KMS-11 (cell line): ENCODE measurements around the gene LOXHD1.

Source experiments
- H2AFZ ChIP-seq: fragments of 200-600 bp; sonication (generic); 2 replicates; pipeline ENCODE4 v1.6.1; 2016; ENCODE audit warnings: antibody characterized with exemption, mixed run types, low read depth
- H3K27ac ChIP-seq: fragments of 200-600 bp; sonication (generic); 2 replicates; pipeline ENCODE4 v1.6.1; 2016; ENCODE audit warnings: mild to moderate bottlenecking, mixed run types
- H3K27me3 ChIP-seq: fragments of 200-600 bp; sonication (generic); 2 replicates; pipeline ENCODE4 v1.6.1; 2017; ENCODE audit warnings: mild to moderate bottlenecking, low read depth, mixed run types, moderate library complexity; ENCODE audit not compliant: insufficient read depth
- H3K36me3 ChIP-seq: fragments of 200-600 bp; sonication (generic); 2 replicates; pipeline ENCODE4 v1.6.1; 2017; ENCODE audit warnings: mild to moderate bottlenecking, mixed run types; ENCODE audit not compliant: insufficient read depth
- H3K4me1 ChIP-seq: fragments of 200-600 bp; sonication (generic); 2 replicates; pipeline ENCODE4 v1.6.1; 2016; ENCODE audit warnings: mild to moderate bottlenecking, low read depth, mixed run types; ENCODE audit not compliant: poor library complexity, severe bottlenecking
- H3K4me2 ChIP-seq: fragments of 200-600 bp; sonication (generic); 2 replicates; pipeline ENCODE4 v1.7.0; 2016; ENCODE audit warnings: mild to moderate bottlenecking, mixed run types
- H3K4me3 ChIP-seq: fragments of 200-600 bp; sonication (generic); IDR thresholded peaks from 2 replicates; pipeline ENCODE4 v1.6.1; 2017; ENCODE audit warnings: low read depth, low read length, mixed read lengths; ENCODE audit not compliant: insufficient read depth
- H3K79me2 ChIP-seq: fragments of 200-600 bp; sonication (generic); 2 replicates; pipeline ENCODE4 v1.6.1; 2016; ENCODE audit warnings: low read depth, mixed run types; ENCODE audit not compliant: insufficient read depth
- H3K9ac ChIP-seq: fragments of 200-600 bp; sonication (generic); 2 replicates; pipeline ENCODE4 v1.6.1; 2016; ENCODE audit warnings: mild to moderate bottlenecking, mixed run types
- H4K20me1 ChIP-seq: fragments of 200-600 bp; sonication (generic); 2 replicates; pipeline ENCODE4 v1.6.1; 2016; ENCODE audit warnings: mild to moderate bottlenecking, mixed run types; ENCODE audit not compliant: insufficient read depth
- TF ChIP-seq, protein P1 (sequence below): fragments of 200-600 bp; sonication (generic); conservative IDR thresholded peaks from 2 replicates; pipeline ENCODE4 v1.6.1; 2017; ENCODE audit warnings: low read depth, mild to moderate bottlenecking, antibody characterized with exemption, low read length, moderate library complexity, mixed read lengths

The LOXHD1 gene

GRCh38 chr18:46660957-46661749 lies 4.1 kb upstream of the LOXHD1 start:
- H3K4me2 ChIP-seq = no peak overlapping the region
- no peaks in the 10 kb centered on the region for H4K20me1 ChIP-seq
- no peaks in the 10 kb centered on the region for H3K79me2 ChIP-seq
- H2AFZ ChIP-seq = no peak overlapping the region
- no peak overlapping the region for H3K4me3 ChIP-seq
- H3K27ac ChIP-seq = no peak overlapping the region
- no peaks in the 10 kb centered on the region for H3K36me3 ChIP-seq
- no peak overlapping the region for H3K9ac ChIP-seq
- no peaks in the 10 kb centered on the region for H3K4me1 ChIP-seq
- TF ChIP-seq, protein P1, sequence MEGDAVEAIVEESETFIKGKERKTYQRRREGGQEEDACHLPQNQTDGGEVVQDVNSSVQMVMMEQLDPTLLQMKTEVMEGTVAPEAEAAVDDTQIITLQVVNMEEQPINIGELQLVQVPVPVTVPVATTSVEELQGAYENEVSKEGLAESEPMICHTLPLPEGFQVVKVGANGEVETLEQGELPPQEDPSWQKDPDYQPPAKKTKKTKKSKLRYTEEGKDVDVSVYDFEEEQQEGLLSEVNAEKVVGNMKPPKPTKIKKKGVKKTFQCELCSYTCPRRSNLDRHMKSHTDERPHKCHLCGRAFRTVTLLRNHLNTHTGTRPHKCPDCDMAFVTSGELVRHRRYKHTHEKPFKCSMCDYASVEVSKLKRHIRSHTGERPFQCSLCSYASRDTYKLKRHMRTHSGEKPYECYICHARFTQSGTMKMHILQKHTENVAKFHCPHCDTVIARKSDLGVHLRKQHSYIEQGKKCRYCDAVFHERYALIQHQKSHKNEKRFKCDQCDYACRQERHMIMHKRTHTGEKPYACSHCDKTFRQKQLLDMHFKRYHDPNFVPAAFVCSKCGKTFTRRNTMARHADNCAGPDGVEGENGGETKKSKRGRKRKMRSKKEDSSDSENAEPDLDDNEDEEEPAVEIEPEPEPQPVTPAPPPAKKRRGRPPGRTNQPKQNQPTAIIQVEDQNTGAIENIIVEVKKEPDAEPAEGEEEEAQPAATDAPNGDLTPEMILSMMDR = no peak
- H3K27me3 ChIP-seq = no peaks in the 10 kb centered on the region

GRCh38 chr18:46659484-46659883 lies 2.5 kb upstream of the LOXHD1 start:
- H3K4me2 ChIP-seq = no peak overlapping the region
- H3K9ac ChIP-seq = no peak overlapping the region
- no peaks in the 10 kb centered on the region for H4K20me1 ChIP-seq
- H3K36me3 ChIP-seq = no peaks in the 10 kb centered on the region
- no peaks in the 10 kb centered on the region for H3K27me3 ChIP-seq
- no peak overlapping the region for H3K27ac ChIP-seq
- no peak overlapping the region for H2AFZ ChIP-seq
- H3K79me2 ChIP-seq = no peaks in the 10 kb centered on the region
- no peaks in the 10 kb centered on the region for H3K4me1 ChIP-seq
- TF ChIP-seq, protein P1 = no peak
- no peak overlapping the region for H3K4me3 ChIP-seq

DNA sequence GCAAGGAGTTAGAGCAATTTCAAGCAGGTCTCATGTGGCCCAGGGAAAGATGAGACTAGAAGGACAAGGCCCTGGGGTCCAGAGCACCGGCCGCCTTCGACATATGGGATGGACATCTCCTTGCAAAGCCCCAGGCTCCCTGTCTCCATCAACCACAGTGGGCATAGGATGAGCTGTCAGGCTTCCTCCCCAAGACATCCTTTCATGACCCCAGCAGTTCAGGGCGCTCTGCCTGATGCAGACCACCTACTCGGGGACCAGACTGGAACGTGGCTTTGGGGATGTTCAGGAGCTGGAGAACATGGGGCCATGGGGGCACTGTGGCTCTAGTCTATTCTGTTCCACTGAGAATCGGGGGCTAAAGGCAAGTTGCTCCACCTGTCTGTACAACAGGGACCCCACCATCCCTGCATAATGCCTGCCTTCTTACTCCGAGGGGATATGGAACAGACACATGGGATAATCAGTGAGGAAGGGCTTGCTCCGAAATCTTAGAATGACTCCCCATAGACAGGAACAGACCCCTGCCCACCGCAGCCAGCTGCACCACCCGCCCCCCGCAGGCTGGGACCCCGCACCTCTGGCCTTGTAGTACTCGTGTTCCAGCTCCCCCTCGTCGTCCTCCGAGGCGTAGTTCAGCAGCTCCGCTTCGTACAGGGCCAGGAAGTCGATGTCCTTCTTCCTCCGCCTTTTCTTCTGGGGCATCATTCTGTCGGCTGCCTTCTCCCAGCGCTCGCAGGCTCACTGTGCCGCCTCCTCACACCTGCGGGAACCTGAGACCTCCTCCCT lies 500 bp downstream of the LOXHD1 start:
- no peak overlapping the region for H3K9ac ChIP-seq
- H3K4me1 ChIP-seq = no peaks in the 10 kb centered on the region
- TF ChIP-seq, protein P1 = no peak
- H4K20me1 ChIP-seq = no peaks in the 10 kb centered on the region
- H3K4me2 ChIP-seq = no peak overlapping the region
- no peaks in the 10 kb centered on the region for H3K36me3 ChIP-seq
- H3K27me3 ChIP-seq = no peaks in the 10 kb centered on the region
- H3K79me2 ChIP-seq = no peaks in the 10 kb centered on the region
- H3K27ac ChIP-seq = no peak overlapping the region
- H2AFZ ChIP-seq = no peak overlapping the region
- no peak overlapping the region for H3K4me3 ChIP-seq

GRCh38 chr18:46652372-46652771 lies 4.6 kb downstream of the LOXHD1 start:
- no peaks in the 10 kb centered on the region for H3K79me2 ChIP-seq
- no peak overlapping the region for H3K9ac ChIP-seq
- no peaks in the 10 kb centered on the region for H3K27me3 ChIP-seq
- no peak overlapping the region for H3K4me3 ChIP-seq
- H4K20me1 ChIP-seq = no peaks in the 10 kb centered on the region
- no peaks in the 10 kb centered on the region for H3K36me3 ChIP-seq
- TF ChIP-seq, protein P1 = no peak
- no peak overlapping the region for H3K4me2 ChIP-seq
- no peak overlapping the region for H3K27ac ChIP-seq
- no peak overlapping the region for H2AFZ ChIP-seq
- H3K4me1 ChIP-seq = no peaks in the 10 kb centered on the region
